Trophoblast cell (in vitro differentiated cells and primary cell): ENCODE measurements around the gene HTR2C.
"Not testable (repeated sequence)": the region's sequence is repeated elsewhere in the genome, so short reads cannot be mapped to it uniquely, and the experiment has no call there.

Source experiments
- DNase-seq, 2 donors: peaks; one replicate each; pipeline ENCODE4 v3.0.0-alpha.2; 2016
- H2AFZ ChIP-seq: 2 replicates; pipeline ENCODE4 v1.6.1; 2013; ENCODE audit warnings: low read length, moderate library complexity, mild to moderate bottlenecking; ENCODE audit not compliant: insufficient read depth, poor library complexity
- H2AK5ac ChIP-seq: 2 replicates; pipeline ENCODE4 v1.6.1; 2013; ENCODE audit warnings: mild to moderate bottlenecking, low read length
- H2BK120ac ChIP-seq: 2 replicates; pipeline ENCODE4 v1.6.1; 2013; ENCODE audit warnings: low read length, mild to moderate bottlenecking, moderate library complexity; ENCODE audit not compliant: insufficient read depth, poor library complexity
- H2BK12ac ChIP-seq: 2 replicates; pipeline ENCODE4 v1.6.1; 2013; ENCODE audit warnings: mild to moderate bottlenecking, low read length, moderate library complexity
- H2BK5ac ChIP-seq: 2 replicates; pipeline ENCODE4 v1.6.1; 2013; ENCODE audit warnings: low read length, low read depth, moderate library complexity, mild to moderate bottlenecking; ENCODE audit not compliant: poor library complexity
- H3K14ac ChIP-seq: 2 replicates; pipeline ENCODE4 v1.6.1; 2013; ENCODE audit warnings: mild to moderate bottlenecking, low read length
- H3K18ac ChIP-seq: 2 replicates; pipeline ENCODE4 v1.6.1; 2013; ENCODE audit warnings: mild to moderate bottlenecking, low read length
- H3K23ac ChIP-seq: 2 replicates; pipeline ENCODE4 v1.6.1; 2013; ENCODE audit warnings: low read length
- H3K27ac ChIP-seq: 2 replicates; pipeline ENCODE4 v1.5.1; 2013; ENCODE audit warnings: low read depth, mild to moderate bottlenecking, inconsistent platforms, low read length, moderate library complexity
- H3K27me3 ChIP-seq: 2 replicates; pipeline ENCODE4 v1.6.1; 2013; ENCODE audit warnings: inconsistent platforms, mild to moderate bottlenecking, low read length, moderate library complexity; ENCODE audit not compliant: insufficient read depth
- H3K36me3 ChIP-seq, 2 experiments: 1 replicate in 1 of 2; 2 replicates in 1 of 2; pipeline ENCODE4 v1.6.1; 2013; ENCODE audit warnings: low read length in 2 of 2, mild to moderate bottlenecking in 2 of 2, moderate library complexity in 1 of 2; ENCODE audit not compliant: insufficient read depth in 2 of 2, control insufficient read depth in 1 of 2
- H3K4ac ChIP-seq: 2 replicates; pipeline ENCODE4 v1.6.1; 2013; ENCODE audit warnings: low read depth, mild to moderate bottlenecking, low read length, moderate library complexity
- H3K4me1 ChIP-seq, 2 experiments: 1 replicate in 1 of 2; 2 replicates in 1 of 2; pipeline ENCODE4 v1.6.1; 2013; ENCODE audit warnings: low read length in 2 of 2, mild to moderate bottlenecking in 2 of 2, moderate library complexity in 1 of 2; ENCODE audit not compliant: insufficient read depth in 2 of 2, control insufficient read depth in 1 of 2
- H3K4me2 ChIP-seq: 2 replicates; pipeline ENCODE4 v1.6.1; 2013; ENCODE audit warnings: inconsistent platforms, mild to moderate bottlenecking, low read length, moderate library complexity
- H3K4me3 ChIP-seq: 2 replicates; pipeline ENCODE4 v1.5.1; 2013; ENCODE audit warnings: mild to moderate bottlenecking, low read depth, low read length, inconsistent platforms
- H3K79me1 ChIP-seq: one replicate; pipeline ENCODE4 v1.6.1; 2013; ENCODE audit warnings: low read length
- H3K79me2 ChIP-seq: 2 replicates; pipeline ENCODE4 v1.6.1; 2013; ENCODE audit warnings: low read length, mild to moderate bottlenecking; ENCODE audit not compliant: control insufficient read depth, insufficient read depth, poor library complexity
- H3K9ac ChIP-seq: 2 replicates; pipeline ENCODE4 v1.6.1; 2013; ENCODE audit warnings: mild to moderate bottlenecking, low read length
- H3K9me3 ChIP-seq: 2 replicates; pipeline ENCODE4 v1.6.1; 2013; ENCODE audit warnings: low read depth, mild to moderate bottlenecking, control low read depth, inconsistent platforms, low read length; ENCODE audit not compliant: insufficient read depth
- H4K12ac ChIP-seq: 2 replicates; pipeline ENCODE4 v1.6.1; 2013; ENCODE audit warnings: low read depth, mild to moderate bottlenecking, low read length, moderate library complexity
- H4K8ac ChIP-seq: 2 replicates; pipeline ENCODE4 v1.6.1; 2013; ENCODE audit warnings: low read depth, mild to moderate bottlenecking, low read length, moderate library complexity
- H4K91ac ChIP-seq: one replicate; pipeline ENCODE4 v1.6.1; 2013; ENCODE audit warnings: low read depth, mild to moderate bottlenecking, low read length, moderate library complexity
- WGBS: extraction: QIAGEN DNeasy Blood & Tissue Kit; methylation state at CpG from one replicate; pipeline ENCODE4 v1.1.7; 2013; ENCODE audit warnings: missing lambda C conversion rate; ENCODE audit not compliant: insufficient read length, insufficient coverage; ENCODE audit errors: extremely low coverage; 5-methylcytosine and 5-hydroxymethylcytosine counted together

Gene HTR2C

GRCh38 chrX:114675365-114675764 is 91.5 kb downstream of the HTR2C start:
- H3K23ac ChIP-seq = no peak overlapping the region
- no peaks in the 10 kb centered on the region for H3K36me3 ChIP-seq
- H3K18ac ChIP-seq = no peak overlapping the region
- no peaks in the 10 kb centered on the region for H3K4me1 ChIP-seq
- no peak overlapping the region for H2BK5ac ChIP-seq
- no CpG with 5 or more reads among the region's 2 CpGs for WGBS
- H3K27me3 ChIP-seq = no peaks in the 10 kb centered on the region
- H3K14ac ChIP-seq = no peak overlapping the region
- H2BK12ac ChIP-seq = no peak overlapping the region
- H2AK5ac ChIP-seq = no peak overlapping the region
- H4K8ac ChIP-seq = no peak overlapping the region
- H3K9ac ChIP-seq = no peak overlapping the region
- no peak overlapping the region for H3K4me2 ChIP-seq
- no peaks in the 10 kb centered on the region for H3K79me2 ChIP-seq
- H2BK120ac ChIP-seq = no peak overlapping the region
- no peak overlapping the region for H2AFZ ChIP-seq
- DNase-seq = peak in 1 of 2 donors; percentile 61
- no peak overlapping the region for H4K91ac ChIP-seq
- H4K12ac ChIP-seq = no peak overlapping the region
- H3K79me1 ChIP-seq = no peaks in the 10 kb centered on the region
- no peak overlapping the region for H3K4me3 ChIP-seq
- H3K9me3 ChIP-seq = no peaks in the 10 kb centered on the region
- no peak overlapping the region for H3K4ac ChIP-seq
- H3K27ac ChIP-seq = no peak overlapping the region

DNA sequence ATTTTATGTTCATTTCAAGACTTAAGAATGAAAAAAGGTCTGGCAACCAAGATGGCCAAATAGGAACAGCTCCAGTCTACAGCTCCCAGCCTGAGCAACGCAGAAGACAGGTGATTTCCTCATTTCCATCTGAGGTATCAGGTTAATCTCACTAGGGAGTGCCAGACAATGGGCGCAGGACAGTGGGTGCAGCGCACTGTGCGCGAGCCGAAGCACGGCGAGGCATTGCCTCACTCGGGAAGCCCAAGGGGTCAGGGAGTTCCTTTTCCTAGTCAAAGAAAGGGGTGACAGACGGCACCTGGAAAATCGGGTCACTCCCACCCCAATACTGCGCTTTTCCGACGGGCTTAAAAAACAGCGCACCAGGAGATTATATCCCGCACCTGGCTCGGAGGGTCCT is 116.6 kb downstream of the HTR2C start:
- not testable (repeated sequence) for H3K4me1 ChIP-seq, H3K4ac ChIP-seq, H3K79me1 ChIP-seq, H3K9ac ChIP-seq, H3K4me3 ChIP-seq, H4K91ac ChIP-seq, DNase-seq, H4K12ac ChIP-seq, H3K4me2 ChIP-seq, H3K27me3 ChIP-seq, H3K9me3 ChIP-seq, H2AK5ac ChIP-seq, H3K36me3 ChIP-seq, H4K8ac ChIP-seq, H3K14ac ChIP-seq, H2BK12ac ChIP-seq, H2BK120ac ChIP-seq, H3K27ac ChIP-seq, H3K18ac ChIP-seq, H2AFZ ChIP-seq, H3K79me2 ChIP-seq, H2BK5ac ChIP-seq, H3K23ac ChIP-seq
- WGBS = no CpG with 5 or more reads among the region's 17 CpGs

- Histone ChIP-seq H3K14ac (no peak overlapping the region), H2BK5ac (no peak overlapping the region), H3K9ac (no peak overlapping the region), H3K27me3 (no peaks in the 10 kb centered on the region), H3K4me2 (no peak overlapping the region), H2BK12ac (no peak overlapping the region), H2BK120ac (no peak overlapping the region), H4K8ac (no peak overlapping the region), H2AK5ac (no peak overlapping the region), H3K27ac (no peak overlapping the region), H3K4me3 (no peak overlapping the region), H3K9me3 (no peaks in the 10 kb centered on the region), H4K12ac (no peak overlapping the region), H3K4me1 (no peaks in the 10 kb centered on the region), H3K36me3 (no peaks in the 10 kb centered on the region), H2AFZ (no peak overlapping the region), H3K79me2 (no peaks in the 10 kb centered on the region), H4K91ac (no peak overlapping the region), H3K79me1 (no peaks in the 10 kb centered on the region), H3K4ac (no peak overlapping the region), H3K23ac (no peak overlapping the region), H3K18ac (no peak overlapping the region)
- no peak for DNase-seq
- no CpG with 5 or more reads among the region's 1 CpG for WGBS
Measured at GRCh38 chrX:114709406-114709805, 125.5 kb downstream of the HTR2C start.

DNA sequence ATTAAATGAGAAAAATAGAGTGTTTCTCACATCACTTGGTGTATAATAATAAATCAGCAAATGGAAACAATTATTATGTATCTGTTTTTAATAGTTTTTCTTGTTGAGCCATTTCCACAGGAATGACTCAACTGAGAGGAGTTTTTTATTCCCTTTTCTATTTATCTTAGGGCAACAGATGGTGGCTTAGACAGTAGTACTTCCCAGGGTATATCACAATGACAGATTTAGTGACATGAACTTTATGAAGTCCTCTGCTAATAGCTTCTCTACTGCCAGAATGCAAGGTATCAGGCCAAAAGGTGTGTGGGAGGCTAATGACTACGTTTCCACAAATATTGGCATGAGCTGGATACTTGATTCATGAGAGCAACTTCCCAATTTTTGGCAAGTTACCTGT is 126.7 kb downstream of the HTR2C start:
- Histone ChIP-seq H3K79me2 (no peaks in the 10 kb centered on the region), H2BK120ac (no peak overlapping the region), H3K14ac (no peak overlapping the region), H3K23ac (no peak overlapping the region), H3K4ac (no peak overlapping the region), H3K18ac (no peak overlapping the region), H3K36me3 (no peaks in the 10 kb centered on the region), H3K79me1 (no peaks in the 10 kb centered on the region), H3K4me3 (no peak overlapping the region), H2AK5ac (no peak overlapping the region), H4K8ac (no peak overlapping the region), H3K9me3 (no peaks in the 10 kb centered on the region), H4K12ac (no peak overlapping the region), H2AFZ (no peak overlapping the region), H2BK5ac (no peak overlapping the region), H3K27me3 (no peaks in the 10 kb centered on the region), H3K27ac (no peak overlapping the region), H3K9ac (no peak overlapping the region), H3K4me2 (no peak overlapping the region), H3K4me1 (no peaks in the 10 kb centered on the region), H4K91ac (no peak overlapping the region), H2BK12ac (no peak overlapping the region)
- no peak for DNase-seq
- no CpG with 5 or more reads among the region's 1 CpG for WGBS
